Neural crest cell (in vitro differentiated cells): ENCODE results near the gene TGFBR3L. TPM values are rescaled to one million over a fixed set of nuclear protein-coding genes. Genes with fewer than 3 reads are reported as not detected.

Experiments
- DNase-seq: peaks from one replicate; pipeline ENCODE4 v3.0.0; 2021; ENCODE audit warnings: low read depth, mixed read lengths, low spot score
- H3K27ac Mint-ChIP-seq: one replicate; pipeline ENCODE4 v1.8.0; 2021; ENCODE audit warnings: mild to moderate bottlenecking, mixed read lengths; ENCODE audit not compliant: unreplicated experiment
- H3K27me3 Mint-ChIP-seq: 2 replicates; pipeline ENCODE4 v1.8.0; 2021; ENCODE audit warnings: low read depth, mild to moderate bottlenecking, mixed read lengths
- H3K36me3 Mint-ChIP-seq: 2 replicates; pipeline ENCODE4 v1.8.0; 2021; ENCODE audit warnings: low read depth, mild to moderate bottlenecking, mixed read lengths
- H3K4me1 Mint-ChIP-seq: 2 replicates; pipeline ENCODE4 v1.8.0; 2021; ENCODE audit warnings: mixed read lengths
- H3K4me3 Mint-ChIP-seq: one replicate; pipeline ENCODE4 v1.8.0; 2021; ENCODE audit warnings: mild to moderate bottlenecking, mixed read lengths
- H3K9me3 Mint-ChIP-seq: 2 replicates; pipeline ENCODE4 v1.8.0; 2021; ENCODE audit warnings: mixed read lengths
- total RNA-seq: library from RNA; stranded (reverse); gene quantifications from 2 replicates; pipeline ENCODE4 v1.2.1, GENCODE V29; 2021
- TF ChIP-seq, protein P1 (sequence below): fragments of 200-600 bp; sonication (generic); conservative IDR thresholded peaks from 2 replicates; pipeline ENCODE4 v1.5.0; 2021; ENCODE audit warnings: antibody characterized with exemption, mild to moderate bottlenecking

The TGFBR3L gene
- total RNA-seq, 1 donor from 2014 or later: 0.44 TPM

DNA sequence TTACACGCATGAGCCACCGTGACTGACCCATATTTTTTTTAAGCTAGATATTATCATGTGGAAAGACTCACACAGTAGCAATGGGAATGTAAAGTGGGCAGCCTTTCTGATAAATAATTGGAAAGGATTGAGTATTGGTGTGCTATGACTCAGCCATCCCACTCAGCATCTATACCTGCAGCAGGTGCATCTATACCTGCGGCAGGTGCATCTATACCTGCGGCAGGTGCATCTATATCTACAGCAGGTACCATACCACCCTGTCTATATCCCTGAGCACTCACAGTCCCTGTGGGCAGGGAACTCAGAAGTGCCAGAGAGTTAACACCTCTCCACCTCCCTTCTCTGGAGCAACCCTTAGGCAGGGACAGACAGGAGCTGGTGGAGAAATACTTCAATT lies 31.5 kb upstream of the TGFBR3L start:
- Mint-ChIP-seq H3K36me3 (no peaks in the 10 kb centered on the region), H3K27me3 (peaks cover 23% of the 10 kb centered on the region), H3K4me1 (no peaks in the 10 kb centered on the region), H3K27ac (no peak overlapping the region), H3K4me3 (no peak overlapping the region), H3K9me3 (no peaks in the 10 kb centered on the region)
- no peak for DNase-seq
- TF ChIP-seq, protein P1, sequence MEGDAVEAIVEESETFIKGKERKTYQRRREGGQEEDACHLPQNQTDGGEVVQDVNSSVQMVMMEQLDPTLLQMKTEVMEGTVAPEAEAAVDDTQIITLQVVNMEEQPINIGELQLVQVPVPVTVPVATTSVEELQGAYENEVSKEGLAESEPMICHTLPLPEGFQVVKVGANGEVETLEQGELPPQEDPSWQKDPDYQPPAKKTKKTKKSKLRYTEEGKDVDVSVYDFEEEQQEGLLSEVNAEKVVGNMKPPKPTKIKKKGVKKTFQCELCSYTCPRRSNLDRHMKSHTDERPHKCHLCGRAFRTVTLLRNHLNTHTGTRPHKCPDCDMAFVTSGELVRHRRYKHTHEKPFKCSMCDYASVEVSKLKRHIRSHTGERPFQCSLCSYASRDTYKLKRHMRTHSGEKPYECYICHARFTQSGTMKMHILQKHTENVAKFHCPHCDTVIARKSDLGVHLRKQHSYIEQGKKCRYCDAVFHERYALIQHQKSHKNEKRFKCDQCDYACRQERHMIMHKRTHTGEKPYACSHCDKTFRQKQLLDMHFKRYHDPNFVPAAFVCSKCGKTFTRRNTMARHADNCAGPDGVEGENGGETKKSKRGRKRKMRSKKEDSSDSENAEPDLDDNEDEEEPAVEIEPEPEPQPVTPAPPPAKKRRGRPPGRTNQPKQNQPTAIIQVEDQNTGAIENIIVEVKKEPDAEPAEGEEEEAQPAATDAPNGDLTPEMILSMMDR: no peak

DNA sequence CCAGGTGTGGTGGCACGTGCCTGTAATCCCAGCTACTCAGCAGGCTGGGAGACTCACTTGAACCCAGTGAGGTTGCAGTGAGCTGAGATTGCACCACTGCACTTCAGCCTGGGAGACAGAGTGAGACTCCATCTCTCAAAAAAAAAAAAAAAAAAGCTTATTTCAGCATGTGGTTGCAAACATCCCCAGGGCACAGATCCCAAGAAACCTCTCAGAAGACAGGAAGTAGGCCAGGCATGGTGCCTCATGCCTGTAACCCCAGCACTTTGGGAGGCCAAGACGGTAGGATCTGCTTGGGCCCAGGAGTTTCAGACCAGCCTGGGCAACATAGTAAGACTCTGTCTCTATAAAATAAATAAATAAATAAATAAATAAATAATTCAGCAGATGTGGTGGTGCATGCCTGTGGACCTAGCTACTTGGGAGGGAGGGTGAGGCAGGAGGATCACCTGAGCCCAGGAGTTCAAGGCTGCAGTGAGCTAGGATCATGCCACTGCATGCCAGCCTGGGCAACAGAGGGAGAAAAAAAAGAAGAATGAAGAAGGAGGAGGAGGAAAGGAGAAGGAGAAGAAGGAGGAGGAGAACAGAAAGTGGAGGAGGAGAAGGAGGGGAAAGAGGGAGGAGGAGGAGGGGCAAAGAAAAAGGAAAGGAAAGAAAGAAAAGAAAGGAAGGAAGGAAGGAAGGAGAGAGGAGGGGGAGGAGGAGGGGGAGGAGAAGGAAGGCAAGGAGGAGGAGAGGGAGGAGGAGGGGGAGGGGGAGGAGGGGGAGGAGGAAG lies 30.6 kb upstream of the TGFBR3L start:
- TF ChIP-seq, protein P1: no peak
- peaks cover 28% of the 10 kb centered on the region for H3K27me3 Mint-ChIP-seq
- no peaks in the 10 kb centered on the region for H3K9me3 Mint-ChIP-seq
- H3K4me3 Mint-ChIP-seq: no peak overlapping the region
- no peaks in the 10 kb centered on the region for H3K36me3 Mint-ChIP-seq
- DNase-seq: no peak
- H3K27ac Mint-ChIP-seq: no peak overlapping the region
- H3K4me1 Mint-ChIP-seq: no peaks in the 10 kb centered on the region

DNA sequence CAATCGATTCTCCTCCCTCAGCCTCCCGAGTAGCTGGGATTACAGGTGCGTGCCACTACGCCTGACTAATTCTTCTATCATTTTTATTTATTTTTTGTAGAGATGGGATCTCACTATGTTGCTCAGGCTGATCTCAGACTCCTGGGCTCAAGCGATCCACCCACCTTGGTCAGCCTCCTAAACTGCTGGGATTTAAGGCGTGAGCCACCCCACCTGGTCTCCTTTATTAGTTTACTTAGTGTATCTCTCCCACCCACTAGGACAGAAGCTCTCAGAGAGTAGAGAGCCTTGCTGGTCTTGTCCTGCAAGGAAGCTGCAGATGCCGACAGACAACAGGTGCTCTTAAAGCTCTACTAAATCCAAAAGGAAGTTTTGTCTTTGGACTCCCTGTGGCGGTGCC lies 28.8 kb upstream of the TGFBR3L start:
- no peaks in the 10 kb centered on the region for H3K36me3 Mint-ChIP-seq
- no peak for DNase-seq

DNA sequence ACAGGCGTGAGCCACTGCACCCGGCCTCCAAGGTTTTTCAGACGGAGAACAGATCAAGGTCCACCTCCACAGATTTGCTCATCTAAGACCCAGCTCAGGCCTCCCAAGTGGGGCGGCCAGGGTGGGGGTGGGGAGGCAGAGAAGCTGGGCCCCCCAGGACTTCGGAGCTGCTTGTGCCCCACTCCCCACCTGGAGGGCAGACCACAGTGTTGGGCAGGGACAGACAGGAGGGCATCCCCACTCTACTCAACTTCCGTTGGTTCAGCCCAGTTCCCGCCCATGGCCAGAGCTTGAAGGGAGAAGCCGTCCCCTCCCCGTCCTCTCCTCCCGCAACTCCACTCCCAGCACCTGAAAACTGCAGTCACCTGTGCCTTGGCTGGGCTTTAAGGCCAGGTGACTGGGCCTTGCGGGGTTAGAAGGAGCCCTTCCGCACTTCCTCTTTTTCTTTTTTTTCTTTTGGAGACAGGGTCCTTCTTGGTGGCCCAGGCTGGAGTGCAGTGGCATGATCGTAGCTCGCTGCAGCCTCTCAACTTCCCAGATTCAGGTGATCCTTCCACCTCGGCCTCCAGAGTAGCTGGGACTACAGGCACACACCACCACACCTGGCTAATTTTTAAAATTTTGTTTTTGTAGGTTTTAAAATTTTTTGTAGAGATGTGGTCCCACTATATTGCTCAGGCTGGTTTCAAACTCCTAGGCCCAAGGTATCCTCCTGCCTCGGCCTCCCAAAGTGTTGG lies 27.1 kb upstream of the TGFBR3L start:
- H3K27ac Mint-ChIP-seq: no peak overlapping the region
- H3K36me3 Mint-ChIP-seq: no peaks in the 10 kb centered on the region
- no peaks in the 10 kb centered on the region for H3K4me1 Mint-ChIP-seq
- no peaks in the 10 kb centered on the region for H3K9me3 Mint-ChIP-seq
- H3K4me3 Mint-ChIP-seq: no peak overlapping the region
- H3K27me3 Mint-ChIP-seq: peaks cover 40% of the 10 kb centered on the region
- TF ChIP-seq, protein P1: no peak
- DNase-seq: no peak

More for the DNA sequence above, 28.8 kb upstream of the TGFBR3L start:
- H3K27me3 Mint-ChIP-seq: peaks cover 37% of the 10 kb centered on the region
- H3K4me1 Mint-ChIP-seq: no peaks in the 10 kb centered on the region
- no peak overlapping the region for H3K27ac Mint-ChIP-seq
- H3K9me3 Mint-ChIP-seq: no peaks in the 10 kb centered on the region
- no peak overlapping the region for H3K4me3 Mint-ChIP-seq
- TF ChIP-seq, protein P1: no peak

DNA sequence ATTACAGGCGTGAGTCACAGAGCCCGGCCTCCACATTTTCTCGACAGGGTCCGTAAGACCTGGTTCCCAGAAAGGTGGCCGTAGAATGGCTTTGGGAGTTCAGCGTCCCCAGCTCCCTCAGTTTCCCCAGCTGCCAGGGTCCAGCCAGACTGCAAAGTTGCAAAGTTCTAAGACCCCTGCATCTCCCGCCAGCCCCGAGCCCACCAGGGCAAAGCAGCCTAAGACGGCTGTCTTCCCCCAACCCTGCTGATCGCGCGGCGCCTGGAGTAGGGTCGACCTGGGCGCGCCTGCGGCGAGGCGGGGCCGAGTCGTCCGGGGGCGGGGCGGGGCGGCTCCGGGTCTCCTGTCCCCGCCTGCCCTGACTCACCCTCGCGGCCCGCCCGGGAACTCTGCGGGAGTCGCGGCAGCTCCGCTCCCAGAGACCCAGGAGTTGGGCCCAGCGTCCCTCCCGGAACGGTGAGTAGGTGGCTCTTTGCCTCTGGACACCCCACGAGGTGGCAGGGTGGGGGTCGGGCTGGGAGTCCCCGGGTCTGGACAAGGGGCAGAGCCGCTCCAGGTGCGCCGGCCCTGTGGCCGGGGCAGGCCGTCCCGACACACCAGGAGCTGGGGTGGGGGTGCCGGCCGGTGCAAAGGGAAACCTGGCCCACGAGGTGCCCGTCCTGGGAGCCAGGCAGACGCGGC lies 26.3 kb upstream of the TGFBR3L start, which contains the start of gene LRRC8E:
Gene LRRC8E (plus strand): TSS at position 366 of the 681 bp plus-strand sequence. CDS start 7,094 bp downstream, outside the sequence.
- no peak within 1 kb of the TSS for H3K4me3 Mint-ChIP-seq
- peaks cover 40% of the 10 kb centered on the region for H3K27me3 Mint-ChIP-seq
- TF ChIP-seq, protein P1: no peak
- no peak within 1 kb of the TSS for H3K27ac Mint-ChIP-seq
- DNase-seq: peak; percentile 46
- no peaks in the 10 kb centered on the region for H3K36me3 Mint-ChIP-seq
- H3K4me1 Mint-ChIP-seq: no peaks in the 10 kb centered on the region
- H3K9me3 Mint-ChIP-seq: no peaks in the 10 kb centered on the region
